Measurements from ENCODE around the gene MTM1.

DNA sequence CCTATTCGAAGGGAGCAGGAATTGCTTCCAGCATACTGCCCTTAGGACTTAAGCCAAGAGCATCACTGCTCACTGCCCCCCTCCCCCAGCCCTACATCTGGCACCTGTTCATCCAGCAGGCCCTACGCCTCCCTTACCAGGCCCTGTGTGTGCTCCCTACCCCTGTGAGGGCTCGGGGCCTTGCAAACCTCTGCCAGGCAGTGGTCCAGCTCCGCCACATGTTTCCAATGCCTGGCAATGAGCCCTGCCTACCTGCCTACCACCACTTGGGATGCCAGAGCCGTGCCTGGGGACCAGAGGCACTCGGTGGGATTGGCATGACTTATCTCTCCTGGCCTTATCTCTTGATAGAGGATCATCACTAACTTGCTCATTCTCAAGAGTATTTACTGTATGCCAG is 27.5 kb upstream of the MTM1 start:
- TF ChIP-seq CTCF (IDR thresholded peaks at IDR 0.05) (no peak), EZH2 (IDR thresholded peaks at IDR 0.05; ENCODE audit: borderline replicate concordance, insufficient read depth, low read depth, low read length, poor library complexity, severe bottlenecking) (no peak)

Data from B cell (primary cell).